NB4 (cell line): ENCODE results near the gene IRAK1BP1.

Experiments used
- DNase-seq: peaks from one replicate; pipeline ENCODE4 v3.0.0; 2010; ENCODE audit warnings: low read depth
- H3K4me3 ChIP-seq: one replicate; pipeline ENCODE4 v1.5.1; 2011; ENCODE audit warnings: mild to moderate bottlenecking, low read depth, low read length, moderate library complexity
- MYC ChIP-seq: IDR thresholded peaks from 2 replicates; pipeline ENCODE4 v1.6.1; 2011; ENCODE audit warnings: low read depth, low read length
- POLR2A ChIP-seq: IDR thresholded peaks from 2 replicates; pipeline ENCODE4 v1.6.1; 2011; ENCODE audit warnings: mild to moderate bottlenecking; ENCODE audit not compliant: insufficient read length; ENCODE audit errors: extremely low read depth
- TF ChIP-seq, protein P1 (sequence below): IDR thresholded peaks from one replicate; pipeline ENCODE4 v1.5.1; 2012; ENCODE audit warnings: low read depth, low read length
- TF ChIP-seq, protein P2 (sequence below): IDR thresholded peaks from 2 replicates; pipeline ENCODE4 v1.6.1; 2011; ENCODE audit warnings: low read depth, low read length

The IRAK1BP1 gene, protein sequence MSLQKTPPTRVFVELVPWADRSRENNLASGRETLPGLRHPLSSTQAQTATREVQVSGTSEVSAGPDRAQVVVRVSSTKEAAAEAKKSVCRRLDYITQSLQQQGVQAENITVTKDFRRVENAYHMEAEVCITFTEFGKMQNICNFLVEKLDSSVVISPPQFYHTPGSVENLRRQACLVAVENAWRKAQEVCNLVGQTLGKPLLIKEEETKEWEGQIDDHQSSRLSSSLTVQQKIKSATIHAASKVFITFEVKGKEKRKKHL

DNA sequence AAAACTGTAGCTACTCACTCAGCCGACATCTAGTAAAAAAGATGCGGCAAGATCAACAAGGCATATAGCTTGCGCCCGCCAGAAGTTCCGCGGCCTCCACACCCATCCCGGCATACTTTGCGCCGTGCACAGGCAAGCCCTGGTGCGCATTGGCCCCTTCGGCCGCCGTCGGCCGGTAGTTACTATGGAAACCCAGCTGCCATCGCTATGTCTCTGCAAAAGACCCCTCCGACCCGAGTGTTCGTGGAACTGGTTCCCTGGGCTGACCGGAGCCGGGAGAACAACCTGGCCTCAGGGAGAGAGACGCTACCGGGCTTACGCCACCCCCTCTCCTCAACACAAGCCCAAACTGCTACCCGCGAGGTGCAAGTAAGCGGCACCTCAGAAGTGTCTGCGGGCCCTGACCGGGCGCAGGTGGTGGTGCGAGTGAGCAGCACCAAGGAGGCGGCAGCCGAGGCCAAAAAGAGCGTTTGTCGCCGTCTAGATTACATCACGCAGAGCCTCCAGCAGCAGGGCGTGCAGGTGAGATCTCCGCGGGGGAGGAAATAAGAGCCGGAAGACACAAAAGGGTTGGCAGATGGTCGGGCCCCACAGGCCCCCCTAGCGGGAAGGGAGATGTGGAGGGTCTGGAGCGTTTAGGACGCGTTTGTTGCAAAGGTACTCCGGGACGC lies at the start of gene IRAK1BP1:
TSS of gene IRAK1BP1 (plus strand) at position 182 of the 671 bp plus-strand sequence. CDS start at position 208, 26 bp downstream.
- TF ChIP-seq, protein P1, sequence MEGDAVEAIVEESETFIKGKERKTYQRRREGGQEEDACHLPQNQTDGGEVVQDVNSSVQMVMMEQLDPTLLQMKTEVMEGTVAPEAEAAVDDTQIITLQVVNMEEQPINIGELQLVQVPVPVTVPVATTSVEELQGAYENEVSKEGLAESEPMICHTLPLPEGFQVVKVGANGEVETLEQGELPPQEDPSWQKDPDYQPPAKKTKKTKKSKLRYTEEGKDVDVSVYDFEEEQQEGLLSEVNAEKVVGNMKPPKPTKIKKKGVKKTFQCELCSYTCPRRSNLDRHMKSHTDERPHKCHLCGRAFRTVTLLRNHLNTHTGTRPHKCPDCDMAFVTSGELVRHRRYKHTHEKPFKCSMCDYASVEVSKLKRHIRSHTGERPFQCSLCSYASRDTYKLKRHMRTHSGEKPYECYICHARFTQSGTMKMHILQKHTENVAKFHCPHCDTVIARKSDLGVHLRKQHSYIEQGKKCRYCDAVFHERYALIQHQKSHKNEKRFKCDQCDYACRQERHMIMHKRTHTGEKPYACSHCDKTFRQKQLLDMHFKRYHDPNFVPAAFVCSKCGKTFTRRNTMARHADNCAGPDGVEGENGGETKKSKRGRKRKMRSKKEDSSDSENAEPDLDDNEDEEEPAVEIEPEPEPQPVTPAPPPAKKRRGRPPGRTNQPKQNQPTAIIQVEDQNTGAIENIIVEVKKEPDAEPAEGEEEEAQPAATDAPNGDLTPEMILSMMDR, result peak; percentile 23
- peak; percentile 57 for TF ChIP-seq POLR2A
- TF ChIP-seq, protein P2, sequence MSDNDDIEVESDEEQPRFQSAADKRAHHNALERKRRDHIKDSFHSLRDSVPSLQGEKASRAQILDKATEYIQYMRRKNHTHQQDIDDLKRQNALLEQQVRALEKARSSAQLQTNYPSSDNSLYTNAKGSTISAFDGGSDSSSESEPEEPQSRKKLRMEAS, result peak; percentile 24; the same call in 1 of the 2 replicates
- peak; percentile 33; the same call in 1 of the 2 replicates for TF ChIP-seq MYC
- peak; percentile 90 for DNase-seq
- H3K4me3 ChIP-seq, result peak within 1 kb of the TSS; percentile 95

DNA sequence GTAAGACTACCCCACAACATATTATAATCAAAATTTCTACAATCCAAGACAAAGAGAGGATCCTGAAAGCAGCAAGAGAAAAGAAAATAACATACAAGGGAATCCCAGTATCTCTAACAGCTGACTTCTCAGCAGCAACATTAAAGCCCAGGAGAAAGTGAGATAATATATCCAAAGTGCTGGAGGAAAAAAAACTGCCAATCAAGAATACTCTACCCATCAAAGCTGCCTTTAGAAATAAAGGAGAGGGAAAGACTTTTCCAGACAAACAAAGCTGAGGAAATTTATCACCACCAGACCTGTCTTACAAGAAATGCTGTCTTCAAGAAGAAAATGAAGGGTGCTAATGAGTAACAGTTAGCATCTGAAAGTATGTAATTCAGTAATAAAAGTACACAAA lies 43.3 kb upstream of the IRAK1BP1 start:
- H3K4me3 ChIP-seq, result no peak overlapping the region
- TF ChIP-seq, protein P2, result no peak
- TF ChIP-seq, protein P1, result no peak
- TF ChIP-seq POLR2A (no peak), MYC (no peak)
- no peak for DNase-seq

DNA sequence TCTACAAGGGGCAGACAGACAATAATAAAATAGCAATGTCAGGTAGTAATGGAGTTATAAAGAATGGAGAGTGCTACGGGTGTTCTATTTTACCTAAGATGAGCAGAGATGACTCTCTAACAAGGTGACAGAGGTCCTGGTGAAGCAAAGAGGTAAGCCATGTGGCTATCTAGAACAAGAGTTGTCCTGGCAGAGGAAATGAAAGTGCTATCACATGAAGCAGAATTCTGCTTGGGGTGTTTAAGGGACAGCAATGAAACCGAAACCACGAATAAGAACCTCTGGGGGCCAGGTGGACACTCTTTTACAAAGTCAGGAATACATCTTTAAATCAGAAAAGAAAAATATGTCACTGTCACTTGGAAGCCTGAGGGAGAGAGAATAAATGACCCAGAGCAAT lies 37.9 kb upstream of the IRAK1BP1 start:
- DNase-seq, result no peak
- TF ChIP-seq, protein P2, result no peak
- TF ChIP-seq, protein P1, result no peak
- TF ChIP-seq MYC, result no peak
- TF ChIP-seq POLR2A, result no peak
- no peak overlapping the region for H3K4me3 ChIP-seq

DNA sequence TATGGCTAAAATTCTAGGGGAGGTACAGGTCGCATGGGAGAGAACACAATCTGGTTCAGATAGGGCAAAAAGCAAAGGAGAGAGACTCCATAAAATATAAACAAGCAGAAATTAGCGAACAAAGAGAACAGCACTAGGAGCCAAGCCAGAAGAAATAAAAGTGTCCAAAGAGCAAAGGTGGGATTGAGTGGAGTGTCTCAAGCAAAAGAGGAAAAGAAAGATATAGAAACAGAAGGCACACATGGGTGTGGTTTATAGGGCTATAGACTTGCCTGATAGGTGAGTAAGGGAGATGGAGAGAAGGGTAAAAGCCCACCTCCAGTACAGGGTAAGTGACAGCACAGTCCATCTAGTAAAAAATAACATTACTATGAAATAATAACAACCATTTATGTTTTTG lies 36.5 kb upstream of the IRAK1BP1 start:
- TF ChIP-seq MYC, result no peak
- TF ChIP-seq, protein P1, result no peak
- TF ChIP-seq, protein P2, result no peak
- TF ChIP-seq POLR2A, result no peak

DNA sequence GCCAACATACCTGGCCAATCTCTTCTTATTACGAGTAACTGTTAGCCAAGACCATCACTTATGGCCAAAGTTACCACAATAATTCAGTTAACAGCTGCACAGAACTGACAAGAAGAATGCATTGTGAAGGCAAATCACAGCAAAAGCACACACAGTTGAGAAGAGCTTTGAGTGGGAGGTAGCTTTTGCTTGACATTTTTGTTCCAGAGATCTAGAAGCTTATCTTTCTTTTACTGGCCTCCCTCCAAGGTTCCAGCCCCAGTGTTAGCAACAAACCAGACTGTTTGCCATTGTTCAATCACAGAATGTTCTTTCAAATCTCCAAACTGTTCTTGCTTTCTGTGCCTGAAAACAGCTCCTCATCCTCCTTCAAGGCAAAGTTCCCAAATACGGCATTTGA lies 35.9 kb upstream of the IRAK1BP1 start:
- TF ChIP-seq, protein P1, result no peak
- TF ChIP-seq POLR2A (no peak), MYC (no peak)
- TF ChIP-seq, protein P2, result no peak
- H3K4me3 ChIP-seq, result no peak overlapping the region
- DNase-seq, result no peak

More for the DNA sequence above, 36.5 kb upstream of the IRAK1BP1 start:
- no peak for DNase-seq
- no peak overlapping the region for H3K4me3 ChIP-seq
